COLO668 (cell line): ENCODE data around the gene CREB3.

Source experiments
- DNase-seq: peaks from one replicate; lab custom pipeline; 2025; ENCODE audit not compliant: unreplicated experiment; lab: John Stamatoyannopoulos, UW

The CREB3 gene

DNA sequence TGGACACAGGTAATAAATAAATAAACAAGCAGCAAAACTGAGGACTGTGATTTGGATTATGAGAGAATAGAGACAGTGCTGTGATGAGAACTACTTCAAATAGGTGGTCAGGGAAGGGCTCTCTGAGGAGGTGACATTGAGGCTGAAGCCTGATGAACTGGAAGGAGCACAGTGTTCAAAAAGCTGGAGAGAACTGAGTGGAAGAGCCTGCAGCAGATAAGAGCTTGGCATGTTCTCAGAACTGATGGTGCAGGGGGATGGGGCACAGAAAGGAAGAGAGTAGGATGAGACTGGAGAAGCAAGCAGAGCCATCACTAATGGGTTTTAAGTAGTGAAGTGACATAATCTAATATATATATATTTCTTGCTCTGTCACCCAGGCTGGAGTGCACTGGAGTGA is 31.5 kb upstream of the CREB3 start:
- no peak for DNase-seq

DNA sequence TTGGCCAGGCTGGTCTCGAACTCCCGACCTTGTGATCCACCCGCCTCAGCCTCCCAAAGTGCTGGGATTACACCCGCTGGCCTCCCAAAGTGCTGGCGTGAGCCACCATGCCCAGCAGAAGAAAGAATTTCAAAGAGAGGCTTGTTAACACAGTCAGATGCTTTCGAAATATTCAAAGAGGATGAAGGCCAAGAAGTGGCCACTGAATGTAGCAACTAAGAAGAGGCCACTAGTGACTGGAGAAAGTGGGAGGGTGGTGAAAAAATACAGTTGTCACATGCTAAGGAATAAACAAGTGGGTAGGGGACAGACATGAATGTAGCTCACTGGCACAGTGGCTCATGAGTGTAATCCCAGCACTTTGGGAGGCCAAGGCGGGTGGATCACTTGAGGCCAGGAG is 29.8 kb upstream of the CREB3 start:
- no peak for DNase-seq

GRCh38 chr9:35703906-35704672 is 28.4 kb upstream of the CREB3 start:
- DNase-seq, result no peak

- DNase-seq, result no peak
These were observed 27.1 kb upstream of the CREB3 start for GRCh38 chr9:35705372-35705771.

DNA sequence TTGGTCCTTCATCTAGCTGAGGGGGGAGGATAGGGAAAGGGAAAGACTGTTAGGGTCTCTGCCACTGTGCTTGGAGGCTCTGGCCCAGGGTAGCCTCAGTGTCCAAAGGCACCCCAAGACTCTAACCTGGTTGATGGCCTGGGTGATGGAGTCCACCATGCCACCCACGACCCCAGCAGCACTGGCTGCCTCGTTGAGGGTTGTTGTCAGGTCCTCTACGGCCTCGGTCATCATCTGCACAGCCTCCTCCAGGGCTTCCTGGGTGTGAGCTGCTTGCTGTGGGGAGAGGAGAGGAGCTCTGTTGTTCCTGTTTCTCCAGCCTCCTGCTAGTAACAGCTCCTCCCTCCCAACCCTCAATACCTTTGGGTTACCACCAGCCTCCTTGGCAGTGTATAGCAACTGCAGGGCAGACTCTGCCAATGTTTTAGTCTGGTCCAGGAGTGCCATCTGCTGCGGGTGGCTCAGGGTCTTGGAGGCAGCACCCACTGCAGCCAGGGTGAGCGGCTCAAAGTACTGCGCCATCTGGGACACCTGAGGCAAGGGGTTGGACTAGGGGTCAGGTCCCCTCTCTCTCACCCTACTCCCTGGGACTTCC is 26.5 kb upstream of the CREB3 start:
- DNase-seq, result no peak

DNA sequence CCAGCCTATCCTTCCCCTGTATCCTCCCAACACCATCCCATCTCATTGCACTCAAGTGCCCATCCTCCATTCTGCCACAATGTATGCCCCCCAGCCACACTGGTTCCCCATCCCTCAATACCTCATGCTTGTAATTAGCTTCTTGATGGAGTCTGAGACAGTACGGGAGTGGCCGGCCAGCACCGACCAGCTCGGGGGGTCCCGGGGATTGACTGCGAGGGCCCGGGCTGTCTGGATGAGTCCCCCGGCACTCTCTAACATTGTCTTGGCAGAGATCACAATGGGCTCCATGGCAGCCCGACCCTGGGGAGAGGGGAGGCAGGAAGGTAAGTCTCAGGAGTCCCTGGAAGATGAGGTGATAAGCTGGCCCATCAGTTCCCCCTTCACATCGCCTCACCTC is 25.5 kb upstream of the CREB3 start:
- no peak for DNase-seq

DNA sequence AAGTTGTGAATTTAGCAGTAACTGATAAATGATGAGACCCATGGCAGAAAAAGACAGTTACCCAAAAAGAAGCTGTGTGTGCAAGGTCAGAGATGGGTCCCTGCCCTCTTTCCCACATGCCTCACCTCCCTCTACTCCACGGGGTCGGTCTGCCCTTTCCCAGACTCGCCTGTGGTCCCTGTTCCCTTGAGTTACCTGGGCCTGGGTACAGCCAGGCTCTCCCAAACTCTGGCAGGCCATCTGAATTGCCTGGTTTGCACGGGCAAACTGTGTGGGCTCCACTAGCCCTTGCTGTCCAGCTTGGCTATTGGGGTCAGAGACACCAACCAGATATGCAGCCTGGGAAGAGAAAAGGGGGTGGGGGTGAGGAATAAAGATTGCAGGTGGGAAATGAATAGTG is 24.3 kb upstream of the CREB3 start:
- DNase-seq, result no peak

DNA sequence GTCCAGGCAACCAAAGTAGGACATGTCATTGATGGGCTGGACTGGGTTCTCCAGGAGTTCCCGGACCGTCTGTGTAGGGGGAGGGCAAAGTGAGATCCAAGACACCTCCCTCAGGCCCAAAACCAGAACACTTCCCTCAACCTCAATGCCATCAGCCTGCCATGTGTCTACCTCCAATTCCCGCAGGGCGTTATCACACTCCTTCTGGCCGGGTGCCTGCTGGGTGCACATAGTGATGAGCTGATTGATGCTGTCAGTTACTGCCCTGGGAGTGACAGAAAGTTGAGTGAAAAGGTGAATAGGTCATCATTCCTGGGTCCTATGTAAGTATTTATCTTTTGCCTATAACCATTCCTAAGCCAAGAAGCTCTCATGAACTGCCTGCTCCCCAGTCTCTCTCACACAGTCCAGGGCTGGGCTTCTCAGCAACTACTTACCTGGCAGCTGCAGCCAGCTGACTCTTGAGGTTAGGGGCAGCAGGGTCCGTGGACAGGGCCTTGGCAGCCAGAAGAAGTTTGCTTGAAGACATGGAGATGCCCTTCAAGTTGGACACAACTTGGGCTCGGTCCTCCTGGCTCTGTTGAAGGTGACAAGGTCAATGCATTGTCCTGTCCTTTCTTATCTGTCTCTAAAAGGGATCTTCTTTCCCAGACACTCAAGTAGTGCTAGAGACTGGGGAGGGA is 21.5 kb upstream of the CREB3 start:
- no peak for DNase-seq

DNA sequence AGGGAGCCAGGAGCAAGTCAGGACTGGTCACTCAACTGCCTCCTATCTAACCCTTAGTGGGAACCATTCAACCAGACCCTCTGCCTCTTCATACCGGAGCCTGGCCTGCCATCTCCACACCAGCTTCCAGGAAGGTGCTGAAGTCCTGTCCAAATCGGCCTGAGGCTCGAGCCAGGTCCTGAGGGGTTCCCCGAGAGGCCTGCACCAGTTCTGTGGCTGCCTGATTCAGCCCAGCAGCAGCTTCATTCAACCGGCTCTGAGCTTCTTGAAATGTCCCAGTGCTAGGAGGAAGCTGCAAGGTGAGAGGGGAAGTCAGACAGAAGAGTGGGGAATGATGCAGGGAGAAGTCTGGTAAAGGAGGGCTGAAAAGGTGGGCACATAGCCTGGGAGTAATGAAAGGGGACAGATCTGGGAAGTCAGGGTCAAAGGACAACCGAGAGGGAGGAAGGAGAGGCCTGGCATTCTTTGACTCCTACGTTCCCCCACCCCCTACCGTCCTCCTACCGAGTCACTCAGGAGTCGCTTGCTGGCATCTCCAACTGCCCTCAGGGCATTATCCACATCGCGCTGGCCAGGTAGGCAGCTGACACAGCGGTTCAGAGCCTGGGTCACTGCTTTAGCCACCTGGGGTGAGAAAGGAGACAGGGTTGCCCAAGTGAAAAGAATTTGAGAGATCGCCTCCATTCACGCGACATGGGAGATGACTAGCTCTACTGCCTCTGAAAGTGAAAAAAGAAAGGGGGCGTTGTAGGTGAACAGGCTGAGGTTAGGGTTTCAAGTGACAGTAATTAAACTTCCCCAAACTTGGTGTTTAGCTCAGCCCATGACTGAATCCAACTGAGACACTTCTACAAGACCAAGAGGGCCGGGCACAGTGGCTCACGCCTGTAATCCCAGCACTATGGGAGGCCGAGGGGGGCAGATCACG is 20.7 kb upstream of the CREB3 start:
- no peak for DNase-seq

GRCh38 chr9:35712762-35713400 is 19.6 kb upstream of the CREB3 start:
- no peak for DNase-seq

- no peak for DNase-seq
These were observed 18.9 kb upstream of the CREB3 start for GRCh38 chr9:35713578-35713977.

DNA sequence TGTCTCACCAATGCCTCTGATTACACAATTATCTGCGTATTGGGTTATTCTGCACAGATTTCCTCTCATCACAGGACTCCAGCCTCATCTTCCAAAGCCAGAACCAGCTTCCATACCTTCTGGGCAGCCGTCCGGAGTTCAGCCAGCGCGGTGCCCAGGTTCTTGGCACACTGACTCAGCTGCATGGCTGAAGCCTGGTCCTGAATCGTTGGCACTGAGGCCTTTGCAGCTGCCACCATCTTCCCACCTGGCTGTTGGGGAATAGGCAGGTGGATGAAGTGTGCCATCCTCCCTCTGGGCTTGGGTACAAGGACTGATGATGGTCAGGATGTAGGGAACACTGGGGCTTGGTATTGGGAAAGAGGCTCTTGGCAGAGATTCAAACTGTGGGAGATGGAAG is 18.3 kb upstream of the CREB3 start:
- no peak for DNase-seq

DNA sequence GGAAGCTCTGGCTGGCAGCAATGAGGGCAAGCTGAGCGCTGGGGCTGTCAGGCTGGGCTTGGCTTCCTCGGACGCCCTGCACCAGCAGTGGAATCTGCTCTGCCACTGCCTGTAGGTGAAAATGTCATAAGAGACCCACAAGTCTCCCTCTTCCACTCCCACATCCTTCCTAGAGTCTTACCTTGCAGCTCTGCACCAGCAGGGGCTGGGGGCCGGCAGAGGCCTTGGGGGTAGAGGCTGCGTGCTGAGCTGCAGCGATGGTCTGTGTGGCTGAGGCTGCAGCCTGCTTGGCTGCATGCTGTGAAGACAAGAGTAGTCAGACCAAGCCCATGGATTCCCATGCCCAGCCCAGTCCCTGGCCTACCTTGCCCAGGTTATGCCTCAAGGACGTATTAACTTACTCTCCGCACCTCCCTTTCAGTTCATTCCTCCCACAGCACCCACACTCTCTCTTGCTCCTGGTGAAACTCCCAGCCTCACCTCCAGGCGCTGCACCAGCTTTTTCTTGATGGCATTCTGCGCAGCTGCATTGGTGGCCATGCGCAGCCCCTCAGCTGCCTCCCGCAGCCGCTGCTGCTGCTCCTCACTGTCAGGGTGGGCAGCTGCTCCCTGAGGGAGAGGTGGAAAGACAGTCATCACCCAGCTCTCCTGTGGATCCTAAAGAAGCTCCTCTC is 17.8 kb upstream of the CREB3 start:
- no peak for DNase-seq

DNA sequence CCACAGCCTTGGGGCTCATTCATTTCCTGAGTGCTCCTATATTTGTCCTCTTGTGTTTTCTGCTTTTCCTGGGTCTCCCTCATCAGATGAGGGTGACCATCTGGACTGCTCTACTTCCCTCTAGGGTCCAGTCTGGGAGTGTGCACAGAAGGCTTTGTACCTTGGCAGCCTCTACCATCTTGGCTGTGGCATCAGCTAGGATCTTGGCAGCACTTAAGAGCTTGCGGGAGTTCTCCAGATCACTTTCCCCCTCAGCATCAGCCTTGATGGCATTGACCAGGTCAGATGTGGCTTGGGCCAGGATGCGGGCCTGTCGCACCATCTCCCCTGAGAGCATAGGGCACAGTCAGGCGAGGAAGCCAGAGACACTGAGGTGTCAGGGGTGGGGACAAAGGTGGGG is 16.2 kb upstream of the CREB3 start:
- no peak for DNase-seq

DNA sequence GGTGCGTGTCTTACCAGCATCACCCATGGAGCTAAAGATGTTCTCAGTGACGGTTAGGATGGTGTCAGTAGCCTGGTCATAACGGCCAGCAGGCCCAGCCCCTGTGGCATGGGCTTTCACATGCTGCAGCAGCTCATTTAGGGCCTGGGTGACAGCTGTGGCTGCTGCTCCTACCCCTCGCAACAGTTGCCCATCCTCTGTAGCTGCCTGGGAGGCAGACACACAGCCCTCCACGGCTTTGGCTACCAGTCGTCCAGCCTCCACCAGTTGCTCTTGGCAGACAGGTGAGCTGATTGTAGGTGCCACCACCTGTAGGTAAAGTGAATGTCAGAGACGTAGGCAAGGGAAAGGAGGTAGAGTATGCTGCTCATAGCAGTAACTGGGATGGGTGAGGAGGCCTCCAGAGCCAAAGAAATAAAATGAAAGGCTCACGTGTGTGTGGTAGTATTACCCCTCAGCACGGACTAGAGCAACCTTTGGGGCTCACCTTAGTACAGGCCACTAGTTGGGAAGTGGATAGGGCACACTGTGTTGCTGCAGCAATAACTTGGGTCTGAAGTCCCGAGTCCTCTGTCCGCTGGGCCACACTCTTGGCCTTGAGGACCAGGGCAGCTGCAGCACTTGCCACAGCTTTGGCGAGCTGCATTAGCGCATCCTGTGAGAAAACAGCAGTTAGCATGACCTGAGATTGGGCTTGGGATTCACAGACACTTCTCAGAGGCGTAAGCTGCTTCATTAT is 15.2 kb upstream of the CREB3 start:
- DNase-seq, result no peak

DNA sequence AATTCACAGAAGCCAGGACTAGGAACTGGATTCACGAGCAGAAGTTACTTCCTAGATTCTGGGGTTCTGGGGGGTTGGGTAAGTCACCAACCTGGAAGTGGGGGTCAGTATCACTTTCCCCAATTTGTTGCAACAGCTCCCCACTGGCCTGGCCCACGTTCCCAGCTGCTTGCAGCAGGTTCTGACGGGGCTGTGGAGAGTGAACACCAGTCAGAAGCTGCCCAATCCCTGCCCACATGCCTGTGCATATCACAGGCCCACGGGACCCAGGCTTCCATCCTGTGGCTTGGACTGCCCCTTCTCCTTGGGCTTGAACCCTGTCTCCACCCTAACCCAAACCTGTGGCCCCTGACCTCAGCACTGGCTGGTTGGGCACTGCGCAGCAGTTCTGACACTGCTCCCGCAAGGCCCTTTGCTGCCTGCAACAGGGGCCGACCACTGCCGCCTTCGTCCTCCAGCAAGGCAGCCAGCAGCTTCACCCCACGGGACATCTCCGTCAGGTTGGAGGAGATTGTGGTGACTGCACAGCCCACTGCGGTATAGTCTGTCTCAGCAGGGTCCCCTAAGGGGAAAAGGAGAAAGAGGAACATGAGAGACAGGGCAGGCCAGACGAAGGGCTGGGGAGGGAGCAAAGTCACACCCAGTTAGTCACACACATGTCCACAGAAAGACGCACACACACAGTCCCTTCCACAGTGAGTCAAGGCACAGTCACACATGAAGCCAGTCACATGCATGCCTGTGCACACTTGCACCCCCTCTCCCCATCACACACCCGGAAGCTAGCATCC is 13.6 kb upstream of the CREB3 start:
- no peak for DNase-seq

DNA sequence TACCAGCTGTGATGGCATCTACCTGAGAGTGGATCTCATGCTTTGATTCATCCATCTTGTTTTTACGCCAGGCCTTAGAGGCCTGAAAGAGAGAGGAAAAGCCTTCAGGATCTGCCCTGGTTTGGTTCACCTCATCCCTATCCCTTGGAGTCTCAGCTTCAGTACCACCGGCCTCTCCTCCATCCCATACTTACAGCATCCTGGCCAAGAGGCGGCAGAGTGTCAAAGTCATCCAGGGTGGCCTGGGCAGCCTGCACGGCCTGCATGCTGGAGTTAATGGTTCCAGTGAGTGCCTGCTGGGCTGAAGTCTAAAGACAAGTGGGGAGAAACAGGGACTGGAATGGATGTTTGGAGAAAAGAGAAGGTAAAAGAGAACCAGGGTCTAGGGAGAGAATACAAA is 12.9 kb upstream of the CREB3 start:
- DNase-seq, result no peak

GRCh38 chr9:35723426-35723825 is 9.0 kb upstream of the CREB3 start:
- DNase-seq, result no peak

DNA sequence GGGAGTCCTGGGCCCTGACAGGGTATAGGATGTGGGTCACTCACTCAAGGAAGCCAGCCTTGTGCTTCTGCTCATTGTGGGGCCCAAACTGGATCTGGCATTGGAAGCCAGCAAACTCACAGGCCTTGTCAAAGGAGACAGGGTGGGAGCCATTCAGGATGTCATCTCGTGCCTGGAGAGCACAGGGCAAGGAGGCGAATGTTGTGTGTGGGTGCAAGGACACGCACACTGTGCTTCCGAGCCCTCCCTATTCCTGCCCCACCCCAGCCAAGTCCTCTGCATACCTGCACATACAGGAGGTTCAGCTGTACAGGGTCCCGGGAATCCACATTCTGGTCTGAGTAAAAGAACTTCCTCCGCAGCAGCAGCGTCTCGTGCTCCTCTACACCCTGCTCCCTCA is 8.6 kb upstream of the CREB3 start:
- DNase-seq, result no peak
